Body of pancreas (tissue), 4 donors: ENCODE results near the gene DHRS4.

Experiments
- CTCF ChIP-seq, 7 experiments: fragments of 450-650 bp in 4 of 7; fragments of 200-600 bp in 3 of 7; sonication (generic) in 3 of 7; IDR thresholded peaks; one replicate each; pipeline ENCODE4 v1.5.1; 2016 to 2019; ENCODE audit warnings: antibody characterized with exemption in 7 of 7
- POLR2A ChIP-seq, 3 donors: fragments of 450-650 bp; IDR thresholded peaks; one replicate each; pipeline ENCODE4 v1.6.1; 2016; ENCODE audit warnings: antibody characterized with exemption in 3 of 3, mild to moderate bottlenecking in 2 of 3

- TF ChIP-seq POLR2A (IDR thresholded peaks at IDR 0.05) (no peak), CTCF (IDR thresholded peaks at IDR 0.05) (no peak)
These were observed 12.3 kb upstream of the DHRS4 start for GRCh38 chr14:23941230-23941629.
